IMR-90 (cell line): ENCODE measurements around the gene RAB8B.

ENCODE experiments used
- CEBPB ChIP-seq: IDR thresholded peaks from 2 replicates; pipeline ENCODE4 v1.6.1; 2012; ENCODE audit warnings: low read depth, low read length, improper control_type of control experiment
- CHD1 ChIP-seq: IDR thresholded peaks from 2 replicates; pipeline ENCODE4 v1.6.1; 2012; ENCODE audit warnings: low read depth, low read length, improper control_type of control experiment
- CTCF ChIP-seq: conservative IDR thresholded peaks from 2 replicates; pipeline ENCODE4 v1.5.1; 2012; ENCODE audit warnings: mild to moderate bottlenecking, low read depth, low read length, improper control_type of control experiment
- ELK1 ChIP-seq: fragments of 150-350 bp; IDR thresholded peaks from 2 replicates; pipeline ENCODE4 v1.6.1; 2016; ENCODE audit warnings: low read depth, mild to moderate bottlenecking, low read length, moderate library complexity, borderline replicate concordance
- FOS ChIP-seq: fragments of 150-350 bp; IDR thresholded peaks from 2 replicates; pipeline ENCODE4 v1.6.1; 2016; ENCODE audit warnings: low read depth, low read length
- MAFK ChIP-seq: IDR thresholded peaks from 2 replicates; pipeline ENCODE4 v1.6.1; 2012; ENCODE audit warnings: low read depth, low read length, improper control_type of control experiment
- MAZ ChIP-seq: IDR thresholded peaks from 2 replicates; pipeline ENCODE4 v1.6.1; 2012; ENCODE audit warnings: low read depth, mild to moderate bottlenecking, low read length, improper control_type of control experiment, moderate library complexity, borderline replicate concordance
- MXI1 ChIP-seq: IDR thresholded peaks from 2 replicates; pipeline ENCODE4 v1.6.1; 2012; ENCODE audit warnings: low read depth, mild to moderate bottlenecking, low read length, moderate library complexity, borderline replicate concordance
- NFE2L2 ChIP-seq: fragments of 150-350 bp; IDR thresholded peaks from 2 replicates; pipeline ENCODE4 v1.6.1; 2016; ENCODE audit warnings: low read depth, mild to moderate bottlenecking, low read length
- POLR2A ChIP-seq: IDR thresholded peaks from 2 replicates; pipeline ENCODE4 v1.6.1; 2012; ENCODE audit warnings: mild to moderate bottlenecking, low read depth, low read length
- RCOR1 ChIP-seq: IDR thresholded peaks from 2 replicates; pipeline ENCODE4 v1.6.1; 2012; ENCODE audit warnings: mild to moderate bottlenecking, low read length, improper control_type of control experiment; ENCODE audit not compliant: insufficient replicate concordance
- RFX5 ChIP-seq: IDR thresholded peaks from 2 replicates; pipeline ENCODE4 v1.8.0; 2012; ENCODE audit warnings: low read depth, mild to moderate bottlenecking, low read length, moderate library complexity
- USF2 ChIP-seq: fragments of 150-350 bp; IDR thresholded peaks from 2 replicates; pipeline ENCODE4 v1.6.1; 2017; ENCODE audit warnings: mild to moderate bottlenecking, antibody characterized with exemption, low read length, low read depth

GRCh38 chr15:63263519-63263918, 74.1 kb downstream of the RAB8B start:
- no peak for TF ChIP-seq MAZ
- TF ChIP-seq CHD1, result no peak
- no peak for TF ChIP-seq CTCF
- TF ChIP-seq ELK1, result no peak
- TF ChIP-seq POLR2A, result no peak
- TF ChIP-seq USF2, result no peak
- TF ChIP-seq NFE2L2, result no peak
- TF ChIP-seq MAFK, result no peak
- no peak for TF ChIP-seq FOS
- no peak for TF ChIP-seq MXI1
- no peak for TF ChIP-seq RCOR1
- TF ChIP-seq CEBPB, result no peak
- TF ChIP-seq RFX5, result no peak
